ENCODE results near the gene SCNN1B.

DNA sequence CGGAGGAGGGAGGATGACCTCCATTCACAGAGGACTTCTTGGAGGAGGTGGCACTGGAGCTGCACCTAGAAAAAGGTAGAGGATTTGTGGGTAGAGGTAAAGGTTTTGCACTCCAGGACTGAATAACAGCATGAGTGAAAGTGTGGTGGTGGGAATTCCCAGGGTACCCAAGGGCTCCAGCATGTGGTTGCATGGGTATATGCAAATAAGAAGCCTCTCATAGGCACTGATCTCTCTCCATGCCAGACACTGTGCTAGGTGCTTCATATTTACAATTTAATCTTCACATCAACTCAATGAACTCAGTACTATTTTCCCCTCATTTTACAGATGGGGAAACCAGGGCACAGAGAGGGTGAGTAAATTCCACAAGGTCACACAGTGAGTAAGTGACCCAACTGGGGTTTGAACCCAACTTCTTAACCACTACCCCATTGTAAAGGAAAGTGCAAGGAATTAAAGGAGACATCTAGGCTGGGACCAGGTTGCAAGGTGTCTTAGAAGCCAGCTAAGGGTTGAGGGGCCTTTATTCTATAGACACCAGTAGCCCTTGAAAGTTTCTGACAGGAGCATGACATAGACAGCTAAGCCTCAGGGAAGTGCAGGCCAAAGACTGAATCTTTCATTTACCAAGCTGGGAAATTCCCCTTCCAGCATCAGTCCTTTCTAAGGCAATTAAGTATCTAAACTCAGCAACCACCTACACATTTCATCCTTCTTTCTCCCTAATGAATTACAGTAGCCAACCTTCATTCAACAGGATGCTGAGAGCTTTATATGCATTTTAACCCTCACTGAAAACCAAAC is 21.3 kb downstream of the SCNN1B start:
- TF ChIP-seq, protein P1, sequence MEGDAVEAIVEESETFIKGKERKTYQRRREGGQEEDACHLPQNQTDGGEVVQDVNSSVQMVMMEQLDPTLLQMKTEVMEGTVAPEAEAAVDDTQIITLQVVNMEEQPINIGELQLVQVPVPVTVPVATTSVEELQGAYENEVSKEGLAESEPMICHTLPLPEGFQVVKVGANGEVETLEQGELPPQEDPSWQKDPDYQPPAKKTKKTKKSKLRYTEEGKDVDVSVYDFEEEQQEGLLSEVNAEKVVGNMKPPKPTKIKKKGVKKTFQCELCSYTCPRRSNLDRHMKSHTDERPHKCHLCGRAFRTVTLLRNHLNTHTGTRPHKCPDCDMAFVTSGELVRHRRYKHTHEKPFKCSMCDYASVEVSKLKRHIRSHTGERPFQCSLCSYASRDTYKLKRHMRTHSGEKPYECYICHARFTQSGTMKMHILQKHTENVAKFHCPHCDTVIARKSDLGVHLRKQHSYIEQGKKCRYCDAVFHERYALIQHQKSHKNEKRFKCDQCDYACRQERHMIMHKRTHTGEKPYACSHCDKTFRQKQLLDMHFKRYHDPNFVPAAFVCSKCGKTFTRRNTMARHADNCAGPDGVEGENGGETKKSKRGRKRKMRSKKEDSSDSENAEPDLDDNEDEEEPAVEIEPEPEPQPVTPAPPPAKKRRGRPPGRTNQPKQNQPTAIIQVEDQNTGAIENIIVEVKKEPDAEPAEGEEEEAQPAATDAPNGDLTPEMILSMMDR (IDR thresholded peaks at IDR 0.05; ENCODE audit: insufficient read depth, low read length), result no peak
- TF ChIP-seq POLR2AphosphoS5 (IDR thresholded peaks at IDR 0.05; ENCODE audit: low read depth) (no peak), SPI1 (IDR thresholded peaks at IDR 0.05; ENCODE audit: borderline replicate concordance, low read depth) (no peak)
- TF ChIP-seq, protein P2, sequence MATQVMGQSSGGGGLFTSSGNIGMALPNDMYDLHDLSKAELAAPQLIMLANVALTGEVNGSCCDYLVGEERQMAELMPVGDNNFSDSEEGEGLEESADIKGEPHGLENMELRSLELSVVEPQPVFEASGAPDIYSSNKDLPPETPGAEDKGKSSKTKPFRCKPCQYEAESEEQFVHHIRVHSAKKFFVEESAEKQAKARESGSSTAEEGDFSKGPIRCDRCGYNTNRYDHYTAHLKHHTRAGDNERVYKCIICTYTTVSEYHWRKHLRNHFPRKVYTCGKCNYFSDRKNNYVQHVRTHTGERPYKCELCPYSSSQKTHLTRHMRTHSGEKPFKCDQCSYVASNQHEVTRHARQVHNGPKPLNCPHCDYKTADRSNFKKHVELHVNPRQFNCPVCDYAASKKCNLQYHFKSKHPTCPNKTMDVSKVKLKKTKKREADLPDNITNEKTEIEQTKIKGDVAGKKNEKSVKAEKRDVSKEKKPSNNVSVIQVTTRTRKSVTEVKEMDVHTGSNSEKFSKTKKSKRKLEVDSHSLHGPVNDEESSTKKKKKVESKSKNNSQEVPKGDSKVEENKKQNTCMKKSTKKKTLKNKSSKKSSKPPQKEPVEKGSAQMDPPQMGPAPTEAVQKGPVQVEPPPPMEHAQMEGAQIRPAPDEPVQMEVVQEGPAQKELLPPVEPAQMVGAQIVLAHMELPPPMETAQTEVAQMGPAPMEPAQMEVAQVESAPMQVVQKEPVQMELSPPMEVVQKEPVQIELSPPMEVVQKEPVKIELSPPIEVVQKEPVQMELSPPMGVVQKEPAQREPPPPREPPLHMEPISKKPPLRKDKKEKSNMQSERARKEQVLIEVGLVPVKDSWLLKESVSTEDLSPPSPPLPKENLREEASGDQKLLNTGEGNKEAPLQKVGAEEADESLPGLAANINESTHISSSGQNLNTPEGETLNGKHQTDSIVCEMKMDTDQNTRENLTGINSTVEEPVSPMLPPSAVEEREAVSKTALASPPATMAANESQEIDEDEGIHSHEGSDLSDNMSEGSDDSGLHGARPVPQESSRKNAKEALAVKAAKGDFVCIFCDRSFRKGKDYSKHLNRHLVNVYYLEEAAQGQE (IDR thresholded peaks at IDR 0.05; ENCODE audit: insufficient replicate concordance, low read depth), result no peak
